Endothelial cell of umbilical vein (primary cell): ENCODE measurements around the gene OR2AE1. TPM values are rescaled to one million over a fixed set of nuclear protein-coding genes. Genes with fewer than 3 reads are reported as not detected.

Experiments
- BruUV-seq: library from RNA; stranded (reverse); fragments of 400-500 nt; replicated peaks from 2 replicates; lab custom pipeline; 2021; lab: Mats Ljungman, UMichigan
- CTCF ChIA-PET: fragments of 300-600, 350-600 bp; sonication (Branson Sonifier 250); formaldehyde crosslinking; loops from one replicate; lab custom pipeline; 2021; ENCODE audit warnings: antibody characterized with exemption, inconsistent platforms; lab: Charles Lee
- POLR2A ChIA-PET: fragments of 300-600, 350-600 bp; sonication (Branson Sonifier 250); formaldehyde crosslinking; loops from one replicate; lab custom pipeline; 2021; ENCODE audit warnings: antibody characterized with exemption, inconsistent platforms; lab: Charles Lee
- DNase-seq: peaks from one replicate; pipeline ENCODE4 v3.0.0-alpha.2; 2011; ENCODE audit warnings: low read depth, low spot score
- FAIRE-seq: peaks from 2 replicates; lab custom pipeline; 2011; peaks lifted over from hg19 to GRCh38; lab: Jason Lieb, UNC
- H2AFZ ChIP-seq: 2 replicates; pipeline ENCODE4 v1.6.0; 2012; ENCODE audit warnings: low read depth, low read length, control low read depth, inconsistent platforms
- H3K27ac ChIP-seq: 2 replicates; pipeline ENCODE4 v1.5.1; 2011; ENCODE audit warnings: low read depth, mild to moderate bottlenecking, control low read depth, low read length, moderate library complexity; ENCODE audit not compliant: insufficient read depth
- H3K27me3 ChIP-seq, 2 experiments: 2 replicates each; pipeline versions ENCODE4 v1.6.0 to v1.6.1; 2011; ENCODE audit warnings: low read length in 2 of 2, mixed read lengths in 1 of 2; ENCODE audit not compliant: control insufficient read depth in 2 of 2, insufficient read depth in 2 of 2
- H3K36me3 ChIP-seq, 2 experiments: 2 replicates in 1 of 2; 3 replicates in 1 of 2; pipeline ENCODE4 v1.5.1; 2011; ENCODE audit warnings: low read length in 2 of 2, mild to moderate bottlenecking in 1 of 2, moderate library complexity in 1 of 2; ENCODE audit not compliant: control insufficient read depth in 2 of 2, insufficient read depth in 2 of 2; ENCODE audit errors: extremely low read depth in 1 of 2
- H3K4me1 ChIP-seq: 3 replicates; pipeline ENCODE4 v1.5.1; 2011; ENCODE audit warnings: mild to moderate bottlenecking, low read length; ENCODE audit not compliant: control insufficient read depth, insufficient read depth; ENCODE audit errors: extremely low read depth
- H3K4me2 ChIP-seq: 2 replicates; pipeline ENCODE4 v1.6.1; 2011; ENCODE audit warnings: low read length, control low read depth, mixed read lengths; ENCODE audit not compliant: insufficient read depth
- H3K4me3 ChIP-seq, 3 experiments: fragments of 200-600 bp in 1 of 3; sonication (generic), shearing (Covaris generic) in 1 of 3; replicated peaks in 1 of 3; 2 replicates each; pipeline ENCODE4 v1.5.1; 2011 to 2016; ENCODE audit warnings: control low read depth in 3 of 3, low read length in 3 of 3, mild to moderate bottlenecking in 2 of 3, inconsistent platforms in 1 of 3, low read depth in 1 of 3, moderate library complexity in 1 of 3; ENCODE audit not compliant: insufficient read depth in 1 of 3
- H3K79me2 ChIP-seq: 2 replicates; pipeline ENCODE4 v1.6.0; 2012; ENCODE audit warnings: low read length, inconsistent platforms; ENCODE audit not compliant: control insufficient read depth, insufficient read depth
- H3K9ac ChIP-seq: replicated peaks from 2 replicates; pipeline ENCODE3; 2011; ENCODE audit warnings: low read length, control low read depth; ENCODE audit not compliant: insufficient read depth; ENCODE audit errors: extremely low read depth
- H3K9me1 ChIP-seq: replicated peaks from 3 replicates; pipeline ENCODE4 v1.6.0; 2011; ENCODE audit warnings: mild to moderate bottlenecking, low read length; ENCODE audit not compliant: control insufficient read depth, insufficient read depth; ENCODE audit errors: extremely low read depth
- H3K9me3 ChIP-seq: replicated peaks from 2 replicates; pipeline ENCODE4 v1.5.1; 2012; ENCODE audit warnings: low read length, inconsistent platforms; ENCODE audit not compliant: control insufficient read depth, insufficient read depth
- H4K20me1 ChIP-seq: replicated peaks from 2 replicates; pipeline ENCODE3; 2011; ENCODE audit warnings: mild to moderate bottlenecking, low read length; ENCODE audit not compliant: control insufficient read depth, insufficient read depth; ENCODE audit errors: extremely low read depth
- EZH2 ChIP-seq: IDR thresholded peaks from 2 replicates; pipeline ENCODE4 v1.6.1; 2012; ENCODE audit warnings: borderline replicate concordance, low read depth, mild to moderate bottlenecking, moderate library complexity, low read length, inconsistent platforms; ENCODE audit not compliant: severe bottlenecking
- FOS ChIP-seq: IDR thresholded peaks from 2 replicates; pipeline ENCODE4 v1.6.1; 2011; ENCODE audit warnings: mild to moderate bottlenecking, low read length, moderate library complexity, borderline replicate concordance; ENCODE audit not compliant: insufficient read depth
- GATA2 ChIP-seq: IDR thresholded peaks from 2 replicates; pipeline ENCODE4 v1.7.0; 2011; ENCODE audit warnings: low read depth, mild to moderate bottlenecking, moderate library complexity, mixed read lengths, low read length; ENCODE audit not compliant: insufficient read length, insufficient read depth
- JUN ChIP-seq: IDR thresholded peaks from 2 replicates; pipeline ENCODE4 v1.6.1; 2011; ENCODE audit warnings: borderline replicate concordance, low read depth; ENCODE audit not compliant: insufficient read length, insufficient read depth
- MYC ChIP-seq: IDR thresholded peaks from one replicate; pipeline ENCODE4 v1.6.1; 2011; ENCODE audit warnings: mild to moderate bottlenecking, low read depth, low read length
- POLR2A ChIP-seq: IDR thresholded peaks from 2 replicates; pipeline ENCODE4 v1.6.1; 2012; ENCODE audit warnings: low read depth, mild to moderate bottlenecking, control low read depth, low read length
- POLR2AphosphoS5 ChIP-seq: IDR thresholded peaks from 2 replicates; pipeline ENCODE4 v1.6.1; 2012; ENCODE audit warnings: low read depth, mild to moderate bottlenecking, control low read depth, low read length, moderate library complexity; ENCODE audit not compliant: insufficient read depth
- dilution Hi-C: fragments of 300-500 bp; cut with MboI; formaldehyde crosslinking; loops from one replicate; pipeline ENCODE4 v1.15.0; 2019; ENCODE audit warnings: low sequenced_read_pairs; ENCODE audit not compliant: extremely low pct_ligation_motif_present
- intact Hi-C: fragments of 100-400 bp; cut with micrococcal nuclease; formaldehyde crosslinking; loops from one replicate; pipeline ENCODE4 v1.10.0; 2022
- polyA plus RNA-seq, 4 experiments: library from polyadenylated mRNA; depleted of rRNA in 3 of 4; stranded (reverse) in 3 of 4; unstranded in 1 of 4; fragments of >200 nt; gene quantifications; 2 replicates each; pipeline versions ENCODE4 v1.2.1 to v1.2.3, GENCODE V29; 2011 to 2012; ENCODE audit warnings: missing spikeins in 1 of 4
- total RNA-seq: library from RNA; stranded (reverse); gene quantifications from 2 replicates; pipeline ENCODE4 v1.2.3, GENCODE V29; 2021
- TF ChIP-seq, protein P1 (sequence below): IDR thresholded peaks from 2 replicates; pipeline ENCODE4 v1.6.1; 2011; ENCODE audit not compliant: insufficient read depth, insufficient read length
- TF ChIP-seq, protein P2 (sequence below), 2 donors: IDR thresholded peaks; 1 replicate in 1 of 2; 2 replicates in 1 of 2; pipeline ENCODE4 v1.5.1; 2011; ENCODE audit warnings: low read length in 2 of 2, mild to moderate bottlenecking in 2 of 2, moderate library complexity in 2 of 2, control low read depth in 1 of 2, inconsistent platforms in 1 of 2, low read depth in 1 of 2; ENCODE audit not compliant: insufficient read depth in 1 of 2; ENCODE audit errors: extremely low read depth in 1 of 2

OR2AE1 gene
- total and polyA plus RNA-seq, 2 donors (not counting 3 experiments of a cell fraction or from before 2014, with no cell fraction given) = 0.18 TPM; not detected in 1

DNA sequence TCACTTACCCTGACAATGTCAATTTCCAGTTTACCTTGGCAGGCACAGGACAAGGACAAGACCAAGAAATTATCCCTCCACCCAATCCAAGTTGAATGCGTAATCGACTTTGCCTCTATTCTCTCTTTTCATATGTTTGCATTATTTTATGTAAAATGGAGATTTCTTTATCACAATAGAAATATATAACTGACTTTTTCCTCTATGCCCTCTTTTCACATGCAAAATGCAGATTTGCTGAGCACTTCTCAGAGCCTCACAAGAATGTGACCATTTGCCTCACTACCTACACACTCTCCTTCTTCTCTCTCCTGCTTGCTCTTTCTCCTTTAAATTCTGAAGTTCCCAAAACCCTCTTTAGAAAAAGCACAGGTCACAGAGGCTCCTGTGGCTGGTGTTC, 33.9 kb downstream of the OR2AE1 start:
- Histone ChIP-seq H3K4me3 (no peak overlapping the region), H3K27me3 (peaks cover 9 to 20% of the 10 kb centered on the region in 2 experiments), H3K36me3 (no peaks in the 10 kb centered on the region), H2AFZ (no peak overlapping the region), H3K79me2 (no peaks in the 10 kb centered on the region), H3K9me3 (no peaks in the 10 kb centered on the region), H3K4me2 (no peak overlapping the region), H4K20me1 (no peaks in the 10 kb centered on the region), H3K9me1 (no peaks in the 10 kb centered on the region), H3K4me1 (no peaks in the 10 kb centered on the region), H3K27ac (no peak overlapping the region), H3K9ac (no peak overlapping the region)
- dilution Hi-C loops (no loop called here), intact Hi-C loops (no loop called here)
- DNase-seq (no peak), FAIRE-seq (no peak)
- CTCF ChIA-PET = no interaction called here
- TF ChIP-seq POLR2A = no peak
- TF ChIP-seq POLR2AphosphoS5 = no peak
- TF ChIP-seq, protein P1, sequence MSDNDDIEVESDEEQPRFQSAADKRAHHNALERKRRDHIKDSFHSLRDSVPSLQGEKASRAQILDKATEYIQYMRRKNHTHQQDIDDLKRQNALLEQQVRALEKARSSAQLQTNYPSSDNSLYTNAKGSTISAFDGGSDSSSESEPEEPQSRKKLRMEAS = no peak
- no peak for TF ChIP-seq GATA2
- no peak for TF ChIP-seq EZH2
- no peak for TF ChIP-seq FOS
- no peak for TF ChIP-seq MYC
- TF ChIP-seq JUN = no peak
- TF ChIP-seq, protein P2, sequence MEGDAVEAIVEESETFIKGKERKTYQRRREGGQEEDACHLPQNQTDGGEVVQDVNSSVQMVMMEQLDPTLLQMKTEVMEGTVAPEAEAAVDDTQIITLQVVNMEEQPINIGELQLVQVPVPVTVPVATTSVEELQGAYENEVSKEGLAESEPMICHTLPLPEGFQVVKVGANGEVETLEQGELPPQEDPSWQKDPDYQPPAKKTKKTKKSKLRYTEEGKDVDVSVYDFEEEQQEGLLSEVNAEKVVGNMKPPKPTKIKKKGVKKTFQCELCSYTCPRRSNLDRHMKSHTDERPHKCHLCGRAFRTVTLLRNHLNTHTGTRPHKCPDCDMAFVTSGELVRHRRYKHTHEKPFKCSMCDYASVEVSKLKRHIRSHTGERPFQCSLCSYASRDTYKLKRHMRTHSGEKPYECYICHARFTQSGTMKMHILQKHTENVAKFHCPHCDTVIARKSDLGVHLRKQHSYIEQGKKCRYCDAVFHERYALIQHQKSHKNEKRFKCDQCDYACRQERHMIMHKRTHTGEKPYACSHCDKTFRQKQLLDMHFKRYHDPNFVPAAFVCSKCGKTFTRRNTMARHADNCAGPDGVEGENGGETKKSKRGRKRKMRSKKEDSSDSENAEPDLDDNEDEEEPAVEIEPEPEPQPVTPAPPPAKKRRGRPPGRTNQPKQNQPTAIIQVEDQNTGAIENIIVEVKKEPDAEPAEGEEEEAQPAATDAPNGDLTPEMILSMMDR (IDR thresholded peaks at IDR 0.05; ENCODE audit: extremely low read depth in 1 of 2, insufficient read depth in 1 of 2, low read depth in 1 of 2, low read length in 2 of 2) = no peak
- POLR2A ChIA-PET = no interaction called here
- no TSS peak for BruUV-seq
